Mesendoderm (in vitro differentiated cells): ENCODE results near the gene HMSD. TPM values are rescaled to one million over a fixed set of nuclear protein-coding genes. Genes with fewer than 3 reads are reported as not detected.

ENCODE experiments used
- DNase-seq: peaks from one replicate; pipeline ENCODE4 v3.0.0; 2013
- H2AK5ac ChIP-seq: 2 replicates; pipeline ENCODE4 v1.6.1; 2013; ENCODE audit warnings: low read length, inconsistent platforms
- H2BK120ac ChIP-seq: 2 replicates; pipeline ENCODE4 v1.6.1; 2013; ENCODE audit warnings: low read depth, mild to moderate bottlenecking, low read length, moderate library complexity, mixed read lengths
- H2BK15ac ChIP-seq: replicated peaks from 2 replicates; pipeline ENCODE4 v1.6.1; 2013; ENCODE audit warnings: low read depth, mild to moderate bottlenecking, moderate library complexity
- H2BK5ac ChIP-seq: 2 replicates; pipeline ENCODE4 v1.6.1; 2013; ENCODE audit warnings: low read length, inconsistent platforms
- H3K18ac ChIP-seq: 2 replicates; pipeline ENCODE4 v1.6.1; 2013; ENCODE audit warnings: mild to moderate bottlenecking, low read length, mixed read lengths
- H3K23ac ChIP-seq: one replicate; pipeline ENCODE4 v1.6.1; 2013; ENCODE audit warnings: low read length
- H3K27ac ChIP-seq: 2 replicates; pipeline ENCODE4 v1.5.1; 2013; ENCODE audit warnings: low read depth, mild to moderate bottlenecking, inconsistent platforms, low read length, moderate library complexity
- H3K27me3 ChIP-seq: 2 replicates; pipeline ENCODE4 v1.6.1; 2013; ENCODE audit warnings: low read length, control low read depth, mild to moderate bottlenecking, inconsistent platforms; ENCODE audit not compliant: insufficient read depth, poor library complexity
- H3K36me3 ChIP-seq: 2 replicates; pipeline ENCODE4 v1.6.1; 2013; ENCODE audit warnings: low read length, inconsistent platforms; ENCODE audit not compliant: control insufficient read depth, insufficient read depth
- H3K4ac ChIP-seq: one replicate; pipeline ENCODE4 v1.6.1; 2013; ENCODE audit warnings: low read depth, mild to moderate bottlenecking, low read length, moderate library complexity
- H3K4me1 ChIP-seq: 2 replicates; pipeline ENCODE4 v1.6.1; 2013; ENCODE audit warnings: low read depth, low read length, inconsistent platforms; ENCODE audit not compliant: control insufficient read depth
- H3K4me2 ChIP-seq: 2 replicates; pipeline ENCODE4 v1.6.1; 2013; ENCODE audit warnings: low read length
- H3K4me3 ChIP-seq: 2 replicates; pipeline ENCODE4 v1.5.1; 2013; ENCODE audit warnings: mild to moderate bottlenecking, low read length
- H3K56ac ChIP-seq: one replicate; pipeline ENCODE4 v1.6.1; 2013; ENCODE audit warnings: low read length
- H3K79me1 ChIP-seq: 2 replicates; pipeline ENCODE4 v1.6.1; 2013; ENCODE audit warnings: low read length, inconsistent platforms
- H3K79me2 ChIP-seq: 2 replicates; pipeline ENCODE4 v1.6.1; 2013; ENCODE audit warnings: mild to moderate bottlenecking, low read length; ENCODE audit not compliant: control insufficient read depth, insufficient read depth
- H3K9ac ChIP-seq: 2 replicates; pipeline ENCODE4 v1.6.1; 2013; ENCODE audit warnings: low read length, inconsistent platforms
- H4K5ac ChIP-seq: one replicate; pipeline ENCODE4 v1.6.1; 2013; ENCODE audit warnings: low read length
- H4K8ac ChIP-seq: one replicate; pipeline ENCODE4 v1.6.1; 2013; ENCODE audit warnings: low read depth, mild to moderate bottlenecking, control low read depth, low read length, moderate library complexity
- WGBS: extraction: QIAGEN DNeasy Blood & Tissue Kit; methylation state at CpG from one replicate; pipeline ENCODE4 v1.1.7; 2013; ENCODE audit warnings: low lambda C conversion rate, missing lambda C conversion rate; ENCODE audit not compliant: insufficient coverage; ENCODE audit errors: extremely low coverage; 5-methylcytosine and 5-hydroxymethylcytosine counted together
- polyA plus RNA-seq, 2 experiments: library from polyadenylated mRNA; stranded (reverse); fragments of 200-250 nt; gene quantifications; one replicate each; pipeline ENCODE4 v1.2.3, GENCODE V29; 2013

Gene HMSD, protein sequence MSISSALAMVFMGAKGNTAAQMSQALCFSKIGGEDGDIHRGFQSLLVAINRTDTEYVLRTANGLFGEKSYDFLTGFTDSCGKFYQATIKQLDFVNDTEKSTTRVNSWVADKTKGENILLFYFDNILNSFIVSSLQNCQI
- polyA plus RNA-seq (2013, experiment 1 of 2): 0.80 TPM
- polyA plus RNA-seq (2013, experiment 2 of 2): 0.84 TPM

DNA sequence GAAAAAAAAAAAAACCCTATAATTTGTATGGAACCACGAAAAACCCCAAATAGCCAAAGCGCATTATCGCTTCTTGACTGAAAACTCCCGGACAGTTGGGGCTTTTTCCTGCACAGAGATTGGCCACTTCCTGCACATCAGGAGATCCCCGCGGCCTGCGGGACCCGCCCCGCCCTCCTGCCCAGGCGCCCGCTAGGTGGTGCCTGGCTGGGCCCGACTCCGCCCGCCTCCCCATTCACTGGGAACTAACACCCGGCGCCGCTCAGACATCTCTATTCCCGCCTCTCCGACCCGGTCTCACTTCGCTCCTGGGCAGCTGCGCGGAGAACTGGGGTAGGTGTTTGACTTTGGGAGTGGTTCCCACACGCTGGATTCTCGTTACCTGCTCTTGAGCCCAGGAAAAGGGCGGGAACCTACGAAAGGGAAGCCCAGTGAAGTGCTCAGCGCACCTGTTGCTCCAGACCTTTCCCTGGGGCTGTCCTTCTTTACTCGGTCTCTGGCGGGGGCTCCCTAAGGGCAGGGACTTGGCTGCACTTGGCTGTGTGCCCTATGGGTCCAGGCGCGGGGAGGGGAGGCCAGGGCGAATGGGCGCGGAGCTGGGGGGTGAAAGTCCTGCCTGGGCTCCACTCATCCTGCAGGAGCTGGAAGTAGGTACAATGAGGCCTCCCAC, at the start of gene HMSD:
Gene HMSD, plus strand, starts transcription at position 234 of the 670 bp plus-strand sequence. CDS start 4,155 bp downstream, outside the sequence.
- no peak within 1 kb of the TSS for H2BK120ac ChIP-seq
- no peaks in the 10 kb centered on the region for H3K36me3 ChIP-seq
- DNase-seq: peak; percentile 81
- H2BK15ac ChIP-seq: no peak within 1 kb of the TSS
- H3K79me2 ChIP-seq: no peaks in the 10 kb centered on the region
- no peak within 1 kb of the TSS for H2BK5ac ChIP-seq
- H2AK5ac ChIP-seq: no peak within 1 kb of the TSS
- peak within 1 kb of the TSS; percentile 20 for H3K56ac ChIP-seq
- peak within 1 kb of the TSS; percentile 6 for H3K9ac ChIP-seq
- peak within 1 kb of the TSS; percentile 27 for H3K4me2 ChIP-seq
- H3K27me3 ChIP-seq: no peaks in the 10 kb centered on the region
- no peaks in the 10 kb centered on the region for H3K79me1 ChIP-seq
- no peak within 1 kb of the TSS for H3K4ac ChIP-seq
- no peak within 1 kb of the TSS for H3K27ac ChIP-seq
- no peaks in the 10 kb centered on the region for H3K4me1 ChIP-seq
- H4K8ac ChIP-seq: no peak within 1 kb of the TSS
- H4K5ac ChIP-seq: no peak within 1 kb of the TSS
- H3K23ac ChIP-seq: no peak within 1 kb of the TSS
- peak within 1 kb of the TSS; percentile 19 for H3K18ac ChIP-seq
- H3K4me3 ChIP-seq: no peak within 1 kb of the TSS
- WGBS: no CpG with 5 or more reads among the region's 35 CpGs

DNA sequence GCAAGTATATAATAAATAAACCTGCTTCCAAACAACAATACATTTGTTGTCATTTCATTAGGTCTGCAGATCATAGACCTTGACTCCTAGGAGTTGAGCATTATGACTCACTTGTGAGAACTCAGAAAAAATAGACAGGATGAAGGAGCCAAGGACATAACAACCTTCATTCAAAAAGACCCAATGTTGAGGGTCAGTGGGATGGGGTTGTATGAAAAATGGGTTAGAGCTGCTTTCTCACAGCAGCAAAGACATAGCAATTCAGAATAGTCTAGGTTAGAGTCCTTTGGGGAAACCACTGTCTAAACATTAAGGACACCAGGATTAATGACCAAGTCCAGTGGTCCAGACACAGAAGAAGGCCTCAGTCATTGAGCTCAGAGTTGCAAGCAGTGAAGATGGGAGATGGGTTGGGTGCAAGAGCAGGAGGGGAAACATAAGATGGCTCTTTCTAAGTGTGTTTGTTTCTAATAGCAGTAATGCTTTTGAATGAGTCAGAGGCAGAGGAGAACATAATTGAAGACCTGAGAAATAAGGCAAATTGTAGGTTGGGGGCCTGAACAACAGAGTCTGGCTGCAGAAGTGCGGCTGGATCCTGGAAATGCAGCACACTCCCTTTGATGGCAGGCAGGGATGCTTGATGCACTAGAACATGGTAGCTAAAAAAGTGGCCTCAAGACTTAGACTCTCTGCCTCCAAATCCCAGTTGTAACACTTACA, 45.1 kb upstream of the HMSD start:
- H3K4me2 ChIP-seq: no peak overlapping the region
- no peaks in the 10 kb centered on the region for H3K79me1 ChIP-seq
- no peak for DNase-seq
- H2BK5ac ChIP-seq: no peak overlapping the region
- WGBS: no CpG with 5 or more reads among the region's 1 CpG
- H3K23ac ChIP-seq: no peak overlapping the region
- no peak overlapping the region for H3K4ac ChIP-seq
- no peak overlapping the region for H4K8ac ChIP-seq
- H3K4me3 ChIP-seq: no peak overlapping the region
- no peak overlapping the region for H3K9ac ChIP-seq
- no peaks in the 10 kb centered on the region for H3K4me1 ChIP-seq
- no peaks in the 10 kb centered on the region for H3K27me3 ChIP-seq
- no peak overlapping the region for H2BK15ac ChIP-seq
- H2BK120ac ChIP-seq: no peak overlapping the region
- H4K5ac ChIP-seq: no peak overlapping the region
- no peak overlapping the region for H3K56ac ChIP-seq
- H2AK5ac ChIP-seq: no peak overlapping the region
- H3K79me2 ChIP-seq: no peaks in the 10 kb centered on the region
- no peak overlapping the region for H3K27ac ChIP-seq
- no peak overlapping the region for H3K18ac ChIP-seq
- H3K36me3 ChIP-seq: no peaks in the 10 kb centered on the region

DNA sequence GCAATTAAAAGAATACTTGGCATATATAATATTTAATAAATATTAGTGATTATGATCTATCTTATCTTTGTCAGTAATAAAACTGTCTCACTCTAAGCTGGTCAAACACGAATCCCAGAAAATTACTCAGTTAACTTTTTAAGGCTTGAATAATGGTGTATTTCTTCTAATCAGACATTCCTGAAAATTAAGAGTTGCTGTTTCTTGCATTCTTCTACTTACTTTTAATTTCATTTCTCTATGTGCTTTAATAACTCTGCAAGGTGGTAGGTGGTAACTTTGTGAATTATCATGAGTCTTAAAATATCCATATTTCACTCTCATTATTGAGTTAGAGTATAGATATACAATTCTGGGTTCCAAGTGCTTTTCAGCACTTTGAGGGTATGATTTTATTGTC, 44.4 kb upstream of the HMSD start:
- H3K23ac ChIP-seq: no peak overlapping the region
- no peak overlapping the region for H2BK5ac ChIP-seq
- H3K18ac ChIP-seq: no peak overlapping the region
- no peak overlapping the region for H2BK15ac ChIP-seq
- DNase-seq: no peak
- H2BK120ac ChIP-seq: no peak overlapping the region
- H3K4ac ChIP-seq: no peak overlapping the region
- no peak overlapping the region for H2AK5ac ChIP-seq
- H3K36me3 ChIP-seq: no peaks in the 10 kb centered on the region
- no CpG with 5 or more reads among the region's 1 CpG for WGBS
- H3K9ac ChIP-seq: no peak overlapping the region
- no peak overlapping the region for H3K4me3 ChIP-seq
- H3K79me1 ChIP-seq: no peaks in the 10 kb centered on the region
- no peak overlapping the region for H4K5ac ChIP-seq
- H3K4me1 ChIP-seq: no peaks in the 10 kb centered on the region
- H3K79me2 ChIP-seq: no peaks in the 10 kb centered on the region
- no peak overlapping the region for H3K27ac ChIP-seq
- H3K4me2 ChIP-seq: no peak overlapping the region
- no peaks in the 10 kb centered on the region for H3K27me3 ChIP-seq
- H4K8ac ChIP-seq: no peak overlapping the region
- no peak overlapping the region for H3K56ac ChIP-seq

DNA sequence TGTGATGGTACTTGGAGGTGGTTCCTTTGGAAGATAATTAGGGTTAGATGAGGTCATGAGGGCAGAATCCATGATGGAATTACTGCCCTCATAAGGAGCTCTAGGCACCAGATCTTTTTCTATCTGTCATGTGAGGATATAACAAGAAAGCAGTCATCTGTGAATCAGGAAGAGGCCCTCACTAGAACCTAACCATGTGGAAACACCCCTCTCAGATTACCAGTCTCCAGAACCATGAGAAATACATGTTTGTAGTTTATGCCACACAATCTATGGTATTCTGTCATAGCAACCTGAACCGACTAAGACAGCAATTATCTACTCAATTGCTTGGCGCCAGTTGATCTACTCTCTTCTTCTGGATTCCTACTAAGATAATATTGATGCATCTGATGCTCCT, 43.7 kb upstream of the HMSD start:
- no peak overlapping the region for H2AK5ac ChIP-seq
- no peaks in the 10 kb centered on the region for H3K4me1 ChIP-seq
- no peak overlapping the region for H3K27ac ChIP-seq
- H3K56ac ChIP-seq: no peak overlapping the region
- H3K4me2 ChIP-seq: no peak overlapping the region
- no peaks in the 10 kb centered on the region for H3K36me3 ChIP-seq
- no peak overlapping the region for H2BK120ac ChIP-seq
- no peak overlapping the region for H4K5ac ChIP-seq
- no peak overlapping the region for H2BK15ac ChIP-seq
- no peak overlapping the region for H3K4me3 ChIP-seq
- no peak overlapping the region for H2BK5ac ChIP-seq
- H3K79me1 ChIP-seq: no peaks in the 10 kb centered on the region
- H3K79me2 ChIP-seq: no peaks in the 10 kb centered on the region
- no peak overlapping the region for H3K18ac ChIP-seq
- H3K23ac ChIP-seq: no peak overlapping the region
- H3K4ac ChIP-seq: no peak overlapping the region
- H4K8ac ChIP-seq: no peak overlapping the region
- DNase-seq: no peak
- no peak overlapping the region for H3K9ac ChIP-seq
- H3K27me3 ChIP-seq: no peaks in the 10 kb centered on the region
- no CpG with 5 or more reads among the region's 2 CpGs for WGBS

DNA sequence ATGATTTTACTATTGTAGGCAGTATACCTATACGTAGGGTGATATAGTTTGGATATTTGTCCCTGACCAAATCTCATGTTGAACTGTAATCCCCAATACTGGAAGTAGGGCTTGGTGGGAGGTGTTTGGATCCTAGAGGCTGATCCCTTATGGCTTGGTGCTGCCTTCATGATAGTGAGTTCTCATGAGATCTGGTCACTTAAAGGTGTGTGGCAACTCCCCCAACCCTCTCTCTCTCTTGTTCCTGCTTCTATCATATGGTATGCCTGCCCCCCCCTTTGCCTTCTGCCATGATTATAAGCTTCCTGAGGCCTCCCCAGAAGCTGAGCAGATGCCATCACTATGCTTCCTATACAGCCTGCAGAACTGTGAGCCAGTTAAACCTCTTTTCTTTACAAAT, 43.0 kb upstream of the HMSD start:
- Histone ChIP-seq H2AK5ac (no peak overlapping the region), H2BK15ac (no peak overlapping the region)

More for the DNA sequence above, 43.0 kb upstream of the HMSD start:
- H4K5ac ChIP-seq: no peak overlapping the region
- no peak overlapping the region for H3K4me2 ChIP-seq
- no peak overlapping the region for H2BK5ac ChIP-seq
- H2BK120ac ChIP-seq: no peak overlapping the region
- no peak for DNase-seq
- no peak overlapping the region for H3K56ac ChIP-seq
- H3K27ac ChIP-seq: no peak overlapping the region
- no peak overlapping the region for H4K8ac ChIP-seq
- no peaks in the 10 kb centered on the region for H3K4me1 ChIP-seq
- WGBS: no CpG with 5 or more reads among the region's 1 CpG
- H3K79me2 ChIP-seq: no peaks in the 10 kb centered on the region
- no peak overlapping the region for H3K23ac ChIP-seq
- no peaks in the 10 kb centered on the region for H3K27me3 ChIP-seq
- no peak overlapping the region for H3K4ac ChIP-seq
- no peaks in the 10 kb centered on the region for H3K79me1 ChIP-seq
- no peak overlapping the region for H3K18ac ChIP-seq
- H3K36me3 ChIP-seq: no peaks in the 10 kb centered on the region
- no peak overlapping the region for H3K4me3 ChIP-seq
- no peak overlapping the region for H3K9ac ChIP-seq
